SK-N-SH treated with all-trans-retinoic acid at 6 μM for 48 hours (cell line): ENCODE results near the gene AKAP4.

Experiments used
- PPARA ChIP-seq: fragments of 250-450 bp; sonication (Bioruptor Pico); IDR thresholded peaks from 2 replicates; pipeline ENCODE4 v1.5.0; 2020; ENCODE audit warnings: mild to moderate bottlenecking, borderline replicate concordance
- SNAI2 ChIP-seq: fragments of 250-450 bp; sonication (Bioruptor Pico); IDR thresholded peaks from 2 replicates; pipeline ENCODE4 v1.5.0; 2020; ENCODE audit warnings: mild to moderate bottlenecking, moderate library complexity
- TOX ChIP-seq: fragments of 250-450 bp; sonication (Bioruptor Pico); IDR thresholded peaks from 2 replicates; pipeline ENCODE4 v1.8.0; 2021; ENCODE audit warnings: mild to moderate bottlenecking, moderate library complexity, borderline replicate concordance
- ZNF70 ChIP-seq: fragments of 450-650 bp; formaldehyde crosslinking; IDR thresholded peaks from 2 replicates; pipeline ENCODE4 v1.5.0; 2020; ENCODE audit warnings: mild to moderate bottlenecking, moderate library complexity
- TF ChIP-seq, protein P1 (sequence below): fragments of 250-450 bp; sonication (Bioruptor Pico); IDR thresholded peaks from 2 replicates; pipeline ENCODE4 v1.8.0; 2020; ENCODE audit warnings: mild to moderate bottlenecking, moderate library complexity, borderline replicate concordance
- TF ChIP-seq, protein P2 (sequence below): fragments of 250-450 bp; sonication (Bioruptor Pico); IDR thresholded peaks from 2 replicates; pipeline ENCODE4 v1.5.1; 2020; ENCODE audit warnings: low read depth, mild to moderate bottlenecking, moderate library complexity

DNA sequence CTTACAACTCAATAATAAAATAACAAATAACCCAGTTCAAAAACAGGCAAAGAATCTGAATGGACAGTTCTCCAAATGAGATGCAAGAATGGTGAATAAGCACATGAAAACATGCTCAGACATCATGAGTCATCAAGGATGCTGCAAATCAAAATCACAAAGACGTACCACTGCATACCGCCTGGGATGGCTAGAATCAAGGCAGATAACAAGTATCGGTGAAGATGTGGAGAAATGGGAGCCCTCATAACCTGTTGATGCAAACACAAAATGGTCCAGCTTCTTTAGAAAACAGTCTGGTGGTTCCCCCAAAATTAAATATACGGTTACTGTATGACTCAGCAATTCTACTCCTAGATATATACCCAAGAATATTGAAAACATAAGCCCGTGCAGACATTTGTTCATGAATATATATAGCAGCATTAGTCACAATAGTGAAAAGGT lies 32.5 kb downstream of the AKAP4 start:
- TF ChIP-seq, protein P1, sequence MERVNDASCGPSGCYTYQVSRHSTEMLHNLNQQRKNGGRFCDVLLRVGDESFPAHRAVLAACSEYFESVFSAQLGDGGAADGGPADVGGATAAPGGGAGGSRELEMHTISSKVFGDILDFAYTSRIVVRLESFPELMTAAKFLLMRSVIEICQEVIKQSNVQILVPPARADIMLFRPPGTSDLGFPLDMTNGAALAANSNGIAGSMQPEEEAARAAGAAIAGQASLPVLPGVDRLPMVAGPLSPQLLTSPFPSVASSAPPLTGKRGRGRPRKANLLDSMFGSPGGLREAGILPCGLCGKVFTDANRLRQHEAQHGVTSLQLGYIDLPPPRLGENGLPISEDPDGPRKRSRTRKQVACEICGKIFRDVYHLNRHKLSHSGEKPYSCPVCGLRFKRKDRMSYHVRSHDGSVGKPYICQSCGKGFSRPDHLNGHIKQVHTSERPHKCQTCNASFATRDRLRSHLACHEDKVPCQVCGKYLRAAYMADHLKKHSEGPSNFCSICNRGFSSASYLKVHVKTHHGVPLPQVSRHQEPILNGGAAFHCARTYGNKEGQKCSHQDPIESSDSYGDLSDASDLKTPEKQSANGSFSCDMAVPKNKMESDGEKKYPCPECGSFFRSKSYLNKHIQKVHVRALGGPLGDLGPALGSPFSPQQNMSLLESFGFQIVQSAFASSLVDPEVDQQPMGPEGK (CRISPR knock-in tag), result no peak
- TF ChIP-seq SNAI2 (CRISPR knock-in tag) (no peak), TOX (no peak), PPARA (CRISPR knock-in tag) (no peak), ZNF70 (no peak)
- TF ChIP-seq, protein P2, sequence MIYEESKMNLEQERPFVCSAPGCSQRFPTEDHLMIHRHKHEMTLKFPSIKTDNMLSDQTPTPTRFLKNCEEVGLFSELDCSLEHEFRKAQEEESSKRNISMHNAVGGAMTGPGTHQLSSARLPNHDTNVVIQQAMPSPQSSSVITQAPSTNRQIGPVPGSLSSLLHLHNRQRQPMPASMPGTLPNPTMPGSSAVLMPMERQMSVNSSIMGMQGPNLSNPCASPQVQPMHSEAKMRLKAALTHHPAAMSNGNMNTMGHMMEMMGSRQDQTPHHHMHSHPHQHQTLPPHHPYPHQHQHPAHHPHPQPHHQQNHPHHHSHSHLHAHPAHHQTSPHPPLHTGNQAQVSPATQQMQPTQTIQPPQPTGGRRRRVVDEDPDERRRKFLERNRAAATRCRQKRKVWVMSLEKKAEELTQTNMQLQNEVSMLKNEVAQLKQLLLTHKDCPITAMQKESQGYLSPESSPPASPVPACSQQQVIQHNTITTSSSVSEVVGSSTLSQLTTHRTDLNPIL (CRISPR knock-in tag), result no peak
